Fibroblast of lung (primary cell): Measurements from ENCODE around the gene CASTOR2. TPM values are rescaled to one million over a fixed set of nuclear protein-coding genes. Genes with fewer than 3 reads are reported as not detected.
"Not testable (repeated sequence)": the region's sequence is repeated elsewhere in the genome, so short reads cannot be mapped to it uniquely, and the experiment has no call there.

Experiments used
- DNase-seq, 2 donors: peaks; one replicate each; pipeline versions ENCODE4 v3.0.0 to v3.0.0-alpha.2; 2010; ENCODE audit warnings: low read depth in 2 of 2
- H2AFZ ChIP-seq: 2 replicates; pipeline ENCODE4 v1.5.1; 2012; ENCODE audit warnings: low read length, control low read depth, inconsistent platforms
- H3K27ac ChIP-seq: 2 replicates; pipeline ENCODE4 v1.5.1; 2011; ENCODE audit warnings: low read length, control low read depth; ENCODE audit not compliant: insufficient read depth
- H3K27me3 ChIP-seq: 2 replicates; pipeline ENCODE4 v1.5.1; 2011; ENCODE audit warnings: mild to moderate bottlenecking, low read length; ENCODE audit not compliant: control insufficient read depth, insufficient read depth
- H3K36me3 ChIP-seq: 2 replicates; pipeline ENCODE4 v1.5.1; 2011; ENCODE audit warnings: low read length; ENCODE audit not compliant: control insufficient read depth, insufficient read depth
- H3K4me1 ChIP-seq: 2 replicates; pipeline ENCODE4 v1.5.1; 2011; ENCODE audit warnings: low read length; ENCODE audit not compliant: control insufficient read depth, insufficient read depth; ENCODE audit errors: extremely low read depth
- H3K4me2 ChIP-seq: 2 replicates; pipeline ENCODE4 v1.5.1; 2011; ENCODE audit warnings: low read length, control low read depth; ENCODE audit not compliant: insufficient read depth; ENCODE audit errors: extremely low read depth
- H3K4me3 ChIP-seq, 4 experiments: fragments of 200-600 bp in 1 of 4; sonication (generic) in 1 of 4; replicated peaks in 1 of 4; 2 replicates each; pipeline ENCODE4 v1.5.1; 2011 to 2016; ENCODE audit warnings: low read length in 4 of 4, low read depth in 3 of 4, mild to moderate bottlenecking in 3 of 4, control low read depth in 2 of 4, inconsistent platforms in 1 of 4, mixed read lengths in 1 of 4; ENCODE audit not compliant: insufficient read depth in 1 of 4; ENCODE audit errors: control extremely low read depth in 1 of 4
- H3K79me2 ChIP-seq: 2 replicates; pipeline ENCODE4 v1.5.1; 2012; ENCODE audit warnings: mild to moderate bottlenecking, low read length, inconsistent platforms; ENCODE audit not compliant: control insufficient read depth, insufficient read depth
- H3K9ac ChIP-seq: 2 replicates; pipeline ENCODE4 v1.5.1; 2011; ENCODE audit warnings: mild to moderate bottlenecking, low read length, control low read depth; ENCODE audit not compliant: insufficient read depth
- H3K9me3 ChIP-seq: 2 replicates; pipeline ENCODE4 v1.5.1; 2012; ENCODE audit warnings: low read depth, low read length; ENCODE audit not compliant: control insufficient read depth, insufficient read depth
- H4K20me1 ChIP-seq: 2 replicates; pipeline ENCODE4 v1.5.1; 2011; ENCODE audit warnings: low read length; ENCODE audit not compliant: control insufficient read depth, insufficient read depth; ENCODE audit errors: extremely low read depth
- polyA minus RNA-seq: library from RNA; depleted of rRNA, polyadenylated mRNA; stranded (reverse); fragments of >200 nt; gene quantifications from 2 replicates; pipeline ENCODE4 v1.2.3, GENCODE V29; 2011; ENCODE audit warnings: low replicate concordance
- polyA plus RNA-seq, 2 donors: library from polyadenylated mRNA; depleted of rRNA in 1 of 2; stranded (reverse) in 1 of 2; unstranded in 1 of 2; fragments of >200 nt; gene quantifications; 2 replicates each; pipeline ENCODE4 v1.2.1, GENCODE V29; 2011 to 2012; ENCODE audit warnings: missing spikeins in 1 of 2
- total RNA-seq: library from RNA; depleted of rRNA; stranded (reverse); fragments of >200 nt; gene quantifications from 2 replicates; pipeline ENCODE4 v1.2.1, GENCODE V29; 2014

The CASTOR2 gene
- total RNA-seq = 10.3 and 10.9 TPM in 2 replicates
- polyA plus RNA-seq = 9.0 and 10.2 TPM in 2 replicates
- 6.3 and 8.0 TPM in 2 replicates for polyA plus RNA-seq (2012)
- polyA minus RNA-seq = 95.3 and 248 TPM in 2 replicates

DNA sequence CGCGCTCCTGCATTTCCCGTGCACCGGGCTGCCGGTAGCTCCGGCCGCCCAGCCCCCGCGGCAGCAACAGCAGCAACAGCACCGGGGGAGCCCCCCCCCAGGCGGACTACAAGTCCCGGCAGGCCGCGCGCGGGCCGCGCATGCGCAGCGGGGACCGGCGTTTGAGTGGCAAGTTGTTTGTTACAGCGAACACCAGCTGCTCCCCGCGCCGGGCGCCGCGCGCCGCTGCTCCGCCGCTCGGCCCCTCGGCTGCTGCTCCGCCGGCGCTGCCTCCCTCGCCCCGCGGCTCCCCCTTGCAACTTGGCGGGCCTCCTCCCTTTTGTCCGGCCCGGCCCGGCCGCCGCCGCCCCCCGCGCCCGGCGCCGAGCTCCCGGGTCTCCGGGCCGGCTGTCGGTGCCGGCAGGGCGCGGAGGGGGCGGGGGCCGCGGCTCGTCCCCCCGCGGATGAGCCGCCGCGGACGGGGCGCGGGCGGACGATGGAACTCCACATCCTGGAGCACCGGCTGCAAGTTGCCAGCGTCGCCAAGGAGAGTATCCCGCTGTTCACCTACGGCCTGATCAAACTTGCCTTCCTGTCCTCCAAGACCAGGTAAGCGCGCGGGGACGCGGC lies at the start of gene CASTOR2:
Gene CASTOR2, plus strand, starts transcription at position 195 of the 609 bp plus-strand sequence. Its CDS starts 281 bp downstream, at position 476.
- H3K9me3 ChIP-seq, H3K27ac ChIP-seq, H3K36me3 ChIP-seq, H3K79me2 ChIP-seq, H2AFZ ChIP-seq, H3K9ac ChIP-seq, H3K4me2 ChIP-seq, H4K20me1 ChIP-seq, H3K4me1 ChIP-seq, H3K27me3 ChIP-seq, DNase-seq: not testable (repeated sequence)
- peak within 1 kb of the TSS in 1 of 4 experiments; percentile 28 for H3K4me3 ChIP-seq

DNA sequence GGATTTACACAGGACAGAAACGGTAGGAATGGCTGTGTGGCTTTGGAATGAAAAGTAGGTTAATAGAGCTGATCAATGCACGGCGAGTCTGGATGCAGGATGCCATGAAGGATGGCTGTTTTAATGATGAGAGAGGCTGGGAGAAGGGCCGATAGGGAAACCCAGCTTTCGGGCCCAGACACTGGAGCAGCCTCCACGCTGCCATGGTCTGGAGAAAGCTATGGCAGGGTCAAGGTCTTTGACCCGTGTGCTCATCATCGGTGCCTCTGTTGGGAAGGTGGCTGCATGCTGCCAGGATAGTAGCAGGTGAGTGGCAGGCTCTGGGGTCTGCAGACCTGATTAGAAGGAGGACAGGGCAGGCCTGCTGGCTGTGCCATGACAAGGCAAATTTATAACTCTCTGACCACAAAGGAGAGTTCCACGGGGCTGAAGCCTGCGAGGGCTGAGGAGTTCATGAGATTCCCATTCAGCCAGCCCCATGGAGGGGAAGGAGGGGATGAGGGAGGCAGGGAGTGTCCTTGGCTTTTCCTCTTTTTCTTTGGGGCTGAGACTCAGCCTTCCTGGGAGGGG lies 42.1 kb upstream of the CASTOR2 start:
- not testable (repeated sequence) for DNase-seq, H2AFZ ChIP-seq, H3K9ac ChIP-seq, H3K36me3 ChIP-seq, H3K4me1 ChIP-seq, H4K20me1 ChIP-seq, H3K27ac ChIP-seq, H3K79me2 ChIP-seq, H3K4me2 ChIP-seq, H3K4me3 ChIP-seq, H3K27me3 ChIP-seq, H3K9me3 ChIP-seq

DNA sequence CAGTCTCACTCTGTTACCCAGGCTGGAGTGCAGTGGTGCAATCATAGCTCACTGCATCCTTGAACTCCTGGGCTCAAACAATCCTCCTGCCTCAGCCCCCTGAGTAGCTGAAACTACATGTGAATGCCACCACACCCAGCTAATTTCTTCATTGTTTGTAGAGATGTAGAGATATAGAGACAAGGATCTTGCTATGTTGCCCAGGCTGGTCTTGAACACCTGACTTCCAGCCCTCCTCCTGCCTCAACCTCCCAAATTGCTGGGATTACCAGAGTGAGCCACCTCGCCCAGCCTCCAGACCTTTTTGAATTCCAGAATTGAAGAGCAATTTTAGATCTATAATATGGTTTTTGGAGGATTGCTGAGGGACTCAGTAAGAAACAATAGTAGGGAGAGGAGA lies 40.9 kb upstream of the CASTOR2 start:
- not testable (repeated sequence) for DNase-seq, H3K4me1 ChIP-seq, H3K27ac ChIP-seq, H3K9ac ChIP-seq, H3K4me2 ChIP-seq, H3K79me2 ChIP-seq, H3K27me3 ChIP-seq, H4K20me1 ChIP-seq, H2AFZ ChIP-seq, H3K36me3 ChIP-seq, H3K4me3 ChIP-seq, H3K9me3 ChIP-seq

DNA sequence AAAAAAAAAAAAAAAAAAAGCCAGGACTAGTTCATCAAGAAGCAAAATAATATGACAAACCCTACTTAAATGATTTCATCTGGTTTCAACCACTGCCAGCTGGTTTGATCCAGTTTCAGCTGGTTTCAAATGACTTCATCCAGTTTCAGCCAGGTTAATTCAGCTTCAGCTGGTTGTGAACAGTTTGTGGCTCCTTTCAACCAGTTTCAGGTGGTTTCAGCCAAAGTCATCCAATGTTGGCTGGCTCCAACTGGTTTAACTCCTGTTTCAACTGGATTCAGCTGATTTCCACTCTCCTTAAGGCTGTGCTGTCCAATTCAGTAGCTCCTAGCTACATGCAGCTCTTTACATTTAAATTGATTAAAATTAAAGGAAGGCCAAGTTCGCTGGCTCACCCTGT lies 37.5 kb upstream of the CASTOR2 start:
- not testable (repeated sequence) for H2AFZ ChIP-seq, H3K9me3 ChIP-seq, H4K20me1 ChIP-seq, H3K27ac ChIP-seq, H3K79me2 ChIP-seq, H3K4me3 ChIP-seq, H3K4me2 ChIP-seq, H3K27me3 ChIP-seq, DNase-seq, H3K4me1 ChIP-seq, H3K36me3 ChIP-seq, H3K9ac ChIP-seq

DNA sequence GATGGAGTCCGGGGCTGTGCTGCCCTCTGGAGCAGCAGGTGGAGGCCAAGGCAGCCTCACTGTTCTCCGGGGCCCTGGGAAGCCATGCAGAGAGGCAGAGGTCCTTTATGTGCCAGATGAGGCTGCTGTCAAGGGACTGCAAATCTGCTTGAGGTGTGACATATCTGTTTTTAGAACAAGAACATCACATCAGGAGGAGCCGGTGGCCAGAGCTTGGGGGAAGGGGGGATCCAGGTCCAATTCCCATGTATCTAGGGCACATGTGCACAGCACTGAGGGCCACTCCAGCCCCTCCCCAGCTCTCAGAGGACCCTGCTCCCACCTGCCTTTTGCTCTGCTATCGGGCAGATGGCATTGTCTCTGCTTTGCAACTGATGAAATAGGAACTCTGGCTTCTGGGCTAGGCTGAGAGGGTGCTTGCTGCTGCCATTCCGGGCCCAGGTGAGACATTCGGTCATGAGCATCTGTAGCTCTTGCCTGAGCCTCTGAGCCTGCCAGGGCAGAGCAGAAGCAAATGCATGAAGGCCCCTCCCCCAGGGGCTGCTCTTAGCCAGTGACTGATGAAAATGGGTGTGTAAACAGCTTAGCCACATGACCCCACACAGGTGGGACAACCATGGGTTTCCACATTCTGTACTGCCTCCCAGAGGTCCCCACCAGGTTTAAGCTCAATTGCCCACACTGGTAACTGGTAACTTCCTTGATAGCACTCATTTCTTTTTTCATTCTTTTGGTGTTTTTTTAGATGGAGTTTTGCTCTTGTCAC lies 32.8 kb upstream of the CASTOR2 start:
- not testable (repeated sequence) for DNase-seq, H3K9me3 ChIP-seq, H2AFZ ChIP-seq, H3K9ac ChIP-seq, H3K4me2 ChIP-seq, H4K20me1 ChIP-seq, H3K27ac ChIP-seq, H3K27me3 ChIP-seq, H3K36me3 ChIP-seq, H3K4me1 ChIP-seq, H3K4me3 ChIP-seq, H3K79me2 ChIP-seq

DNA sequence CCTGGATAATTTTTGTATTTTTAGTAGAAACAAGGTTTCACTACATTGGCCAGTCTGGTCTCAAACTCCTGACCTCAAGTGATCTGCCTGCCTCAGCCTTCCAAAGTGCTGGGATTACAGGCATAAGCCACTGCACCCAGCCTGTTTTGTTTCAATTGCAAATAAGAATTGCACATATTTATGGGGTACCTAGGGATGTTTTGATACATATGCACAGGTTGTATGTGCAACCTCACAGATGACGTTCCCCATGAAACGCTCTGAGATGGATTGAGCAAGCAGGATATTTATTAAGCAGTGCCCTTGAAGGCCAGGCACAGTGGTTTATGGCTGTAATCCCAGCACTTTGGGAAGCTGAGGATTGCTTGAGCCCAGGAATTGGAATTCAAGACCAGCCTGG lies 25.1 kb upstream of the CASTOR2 start:
- H3K27me3 ChIP-seq, H3K4me1 ChIP-seq, H2AFZ ChIP-seq, H3K9me3 ChIP-seq, H3K79me2 ChIP-seq, H3K4me2 ChIP-seq, H3K4me3 ChIP-seq, DNase-seq, H3K27ac ChIP-seq, H3K36me3 ChIP-seq, H3K9ac ChIP-seq, H4K20me1 ChIP-seq: not testable (repeated sequence)
